ENCODE data around the gene RGS6.
"Not testable (repeated sequence)": the region's sequence is repeated elsewhere in the genome, so short reads cannot be mapped to it uniquely, and the experiment has no call there.

RGS6 gene

DNA sequence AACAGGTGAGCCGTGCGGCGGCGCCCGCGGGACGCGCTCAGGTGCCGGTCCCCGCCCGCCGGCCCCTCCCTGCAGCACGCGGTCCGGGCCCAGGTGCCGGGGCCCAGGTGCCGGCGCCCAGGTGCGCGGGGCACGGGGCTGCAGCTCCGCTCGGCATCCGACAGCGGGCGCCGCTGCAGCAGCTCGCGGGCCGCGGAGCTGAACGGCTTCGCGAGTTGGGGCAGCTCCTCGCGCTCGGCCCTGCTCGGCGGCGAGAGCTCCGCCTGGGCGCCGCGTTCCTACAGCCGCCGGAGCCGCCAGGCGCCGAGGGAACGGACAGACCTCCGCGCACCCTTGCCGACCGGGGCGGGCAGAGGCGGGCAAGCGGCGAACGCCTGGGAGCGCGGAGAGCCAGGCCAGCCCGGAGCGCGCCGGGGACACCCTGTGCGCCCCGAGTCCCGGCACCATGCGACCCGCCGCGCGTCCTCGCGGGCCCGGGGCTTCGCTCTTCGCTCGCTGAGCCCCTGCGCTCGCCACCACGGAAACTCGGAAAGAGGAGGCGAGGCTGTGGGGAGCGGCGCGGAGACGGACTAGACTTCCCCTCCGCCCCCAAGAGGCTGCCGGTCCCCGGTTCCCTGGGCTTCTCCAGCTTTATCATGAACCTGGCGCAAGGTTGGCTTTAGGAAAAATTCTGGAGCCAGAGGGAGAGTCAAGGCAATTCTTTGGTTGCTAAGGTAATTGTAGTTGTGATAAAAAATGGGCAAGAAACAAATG is at the start of gene RGS6:
Gene RGS6 (plus strand): TSS at position 201 of the 753 bp plus-strand sequence.
- no peak within 1 kb of the TSS for H3K4me3 ChIP-seq (replicated peaks in 1 of 2; ENCODE audit: low read depth in 2 of 2, low read length in 2 of 2)
- TF ChIP-seq, protein P1, sequence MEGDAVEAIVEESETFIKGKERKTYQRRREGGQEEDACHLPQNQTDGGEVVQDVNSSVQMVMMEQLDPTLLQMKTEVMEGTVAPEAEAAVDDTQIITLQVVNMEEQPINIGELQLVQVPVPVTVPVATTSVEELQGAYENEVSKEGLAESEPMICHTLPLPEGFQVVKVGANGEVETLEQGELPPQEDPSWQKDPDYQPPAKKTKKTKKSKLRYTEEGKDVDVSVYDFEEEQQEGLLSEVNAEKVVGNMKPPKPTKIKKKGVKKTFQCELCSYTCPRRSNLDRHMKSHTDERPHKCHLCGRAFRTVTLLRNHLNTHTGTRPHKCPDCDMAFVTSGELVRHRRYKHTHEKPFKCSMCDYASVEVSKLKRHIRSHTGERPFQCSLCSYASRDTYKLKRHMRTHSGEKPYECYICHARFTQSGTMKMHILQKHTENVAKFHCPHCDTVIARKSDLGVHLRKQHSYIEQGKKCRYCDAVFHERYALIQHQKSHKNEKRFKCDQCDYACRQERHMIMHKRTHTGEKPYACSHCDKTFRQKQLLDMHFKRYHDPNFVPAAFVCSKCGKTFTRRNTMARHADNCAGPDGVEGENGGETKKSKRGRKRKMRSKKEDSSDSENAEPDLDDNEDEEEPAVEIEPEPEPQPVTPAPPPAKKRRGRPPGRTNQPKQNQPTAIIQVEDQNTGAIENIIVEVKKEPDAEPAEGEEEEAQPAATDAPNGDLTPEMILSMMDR (IDR thresholded peaks at IDR 0.05; ENCODE audit: low read depth, low read length) = no peak
- DNase-seq (ENCODE audit: low read depth in 2 of 2) = peak; percentile 8

DNA sequence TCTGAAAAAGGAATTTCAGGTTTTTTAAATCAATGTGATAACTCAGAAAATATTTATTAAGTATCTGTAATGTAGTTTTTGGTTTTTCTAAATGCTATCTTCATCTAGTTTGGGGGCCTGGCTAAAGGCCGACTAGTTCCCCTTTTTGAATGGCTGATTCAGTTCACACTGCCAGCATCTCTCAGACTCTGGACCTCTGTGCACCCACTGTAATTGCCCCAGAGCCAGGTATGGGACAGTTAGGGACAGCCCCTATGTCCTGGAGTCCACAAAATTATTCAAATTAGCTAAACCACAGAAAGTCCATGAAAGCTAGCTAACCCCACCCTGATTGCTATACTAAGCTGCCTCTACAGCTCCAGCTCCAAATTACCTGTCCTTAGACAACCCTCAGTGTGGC is 49.1 kb upstream of the RGS6 start:
- no peak overlapping the region for H3K4me3 ChIP-seq (replicated peaks in 1 of 2; ENCODE audit: low read depth in 2 of 2, low read length in 2 of 2)
- TF ChIP-seq, protein P1 (IDR thresholded peaks at IDR 0.05; ENCODE audit: low read depth, low read length) = no peak
- DNase-seq (ENCODE audit: low read depth in 2 of 2) = no peak

DNA sequence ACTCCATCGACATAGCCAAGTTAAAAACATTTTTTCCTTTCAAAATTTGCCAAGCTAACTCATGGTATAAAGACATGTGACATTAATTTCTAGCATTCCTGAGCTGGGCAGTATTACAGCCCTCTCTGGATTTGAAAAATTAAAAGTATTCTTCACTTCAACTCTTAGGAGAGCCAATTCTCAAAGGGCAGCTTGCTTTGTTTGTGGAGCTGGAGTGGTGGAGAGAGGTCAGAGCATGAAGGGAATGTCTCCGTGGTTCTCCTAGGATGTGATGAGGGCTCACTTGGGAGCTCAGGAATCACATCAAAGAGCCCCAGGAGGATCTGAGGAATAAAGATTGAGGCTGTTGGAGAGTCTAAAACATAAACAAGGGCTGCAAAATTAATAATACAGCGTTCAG is 46.9 kb upstream of the RGS6 start:
- H3K4me3 ChIP-seq (replicated peaks in 1 of 2; ENCODE audit: low read depth in 2 of 2, low read length in 2 of 2) = no peak overlapping the region
- TF ChIP-seq, protein P1 (IDR thresholded peaks at IDR 0.05; ENCODE audit: low read depth, low read length) = no peak
- no peak for DNase-seq (ENCODE audit: low read depth in 2 of 2)

DNA sequence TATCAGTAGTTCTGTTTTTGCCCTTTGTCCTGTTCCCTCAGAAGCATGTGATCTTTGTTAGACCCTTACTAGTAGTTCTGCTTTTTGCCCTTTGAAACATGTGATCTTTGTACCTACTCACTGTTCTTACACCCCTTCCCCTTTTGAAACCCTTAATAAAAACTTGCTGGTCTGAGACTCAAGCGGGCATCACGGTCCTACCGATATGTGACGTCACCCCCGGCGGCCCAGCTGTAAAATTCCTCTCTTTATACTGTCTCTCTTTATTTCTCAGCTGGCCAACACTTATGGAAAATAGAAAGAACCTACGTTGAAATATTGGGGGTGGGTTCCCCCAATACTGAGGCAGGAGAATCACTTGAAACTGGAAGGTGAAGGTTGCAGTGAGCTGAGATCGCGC is 44.4 kb upstream of the RGS6 start:
- DNase-seq (ENCODE audit: low read depth in 2 of 2); H3K4me3 ChIP-seq (replicated peaks in 1 of 2; ENCODE audit: low read depth in 2 of 2, low read length in 2 of 2): not testable (repeated sequence)

DNA sequence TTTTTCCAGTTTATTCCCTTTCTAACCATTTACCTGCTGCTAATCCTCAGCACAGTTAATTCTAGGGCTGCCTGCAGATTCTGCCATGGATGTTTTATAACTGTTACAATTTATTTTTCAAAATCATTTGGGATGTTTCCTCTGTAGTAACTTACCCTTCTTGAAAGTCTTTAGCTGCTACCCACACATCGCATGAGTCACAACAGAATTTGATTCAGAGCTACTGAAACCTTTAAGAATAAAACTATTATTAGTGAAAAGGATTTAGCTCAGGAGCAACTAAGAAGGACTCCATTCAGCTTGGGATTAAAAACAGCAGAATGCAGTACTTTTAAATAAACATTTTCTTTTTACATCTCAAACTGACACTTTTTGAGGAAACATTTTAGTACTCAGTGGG is 41.7 kb upstream of the RGS6 start:
- TF ChIP-seq, protein P1 (IDR thresholded peaks at IDR 0.05; ENCODE audit: low read depth, low read length) = no peak
- H3K4me3 ChIP-seq (replicated peaks in 1 of 2; ENCODE audit: low read depth in 2 of 2, low read length in 2 of 2) = no peak overlapping the region
- no peak for DNase-seq (ENCODE audit: low read depth in 2 of 2)

DNA sequence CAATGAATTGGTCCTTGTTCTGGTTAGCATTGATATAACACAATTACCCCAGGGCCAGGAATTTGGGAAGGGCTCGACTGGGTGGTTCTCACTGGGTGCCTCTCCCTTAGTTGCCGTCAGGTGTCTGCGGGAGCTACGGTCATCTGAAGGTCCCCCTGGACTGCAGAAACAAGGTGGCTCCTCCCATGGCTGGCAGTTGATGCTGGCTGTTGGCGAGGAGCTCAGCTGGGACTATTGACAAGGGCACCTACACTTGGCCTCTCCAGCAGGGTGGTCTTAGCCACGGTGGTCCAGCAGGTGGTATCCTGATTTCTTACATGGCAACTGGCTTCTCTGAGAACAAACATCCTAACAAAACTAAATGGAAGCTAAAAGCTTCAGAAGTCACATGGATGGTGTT is 41.0 kb upstream of the RGS6 start:
- TF ChIP-seq, protein P1 (IDR thresholded peaks at IDR 0.05; ENCODE audit: low read depth, low read length) = no peak
- H3K4me3 ChIP-seq (replicated peaks in 1 of 2; ENCODE audit: low read depth in 2 of 2, low read length in 2 of 2) = no peak overlapping the region
- no peak for DNase-seq (ENCODE audit: low read depth in 2 of 2)

DNA sequence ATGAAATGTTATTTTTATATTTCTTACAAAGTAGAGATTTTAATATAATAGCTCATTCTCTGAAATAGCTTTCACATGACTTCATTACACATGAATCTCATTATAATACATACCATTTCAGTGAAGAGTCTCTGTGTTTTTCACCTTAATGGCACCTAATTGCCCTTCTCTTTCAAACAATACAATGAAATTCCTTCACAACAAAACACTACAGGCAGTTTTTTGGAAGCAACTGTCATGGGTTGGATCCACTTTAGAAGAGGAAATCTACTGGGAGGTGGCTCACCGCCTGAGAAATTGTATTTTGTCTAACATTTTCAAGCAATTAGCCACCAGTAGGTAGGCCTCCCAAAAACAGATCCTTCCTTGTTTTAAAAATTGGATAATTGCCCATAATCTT is 40.3 kb upstream of the RGS6 start:
- TF ChIP-seq, protein P1 (IDR thresholded peaks at IDR 0.05; ENCODE audit: low read depth, low read length) = no peak
- H3K4me3 ChIP-seq (replicated peaks in 1 of 2; ENCODE audit: low read depth in 2 of 2, low read length in 2 of 2) = no peak overlapping the region
- no peak for DNase-seq (ENCODE audit: low read depth in 2 of 2)
